ENCODE measurements around the gene GOLGA3. TPM values are rescaled to one million over a fixed set of nuclear protein-coding genes. Genes with fewer than 3 reads are reported as not detected.
"Not testable (repeated sequence)": the region's sequence is repeated elsewhere in the genome, so short reads cannot be mapped to it uniquely, and the experiment has no call there.

The GOLGA3 gene
- total RNA-seq, 2 experiments from 2014 or later: 31.5 to 34.0 TPM

DNA sequence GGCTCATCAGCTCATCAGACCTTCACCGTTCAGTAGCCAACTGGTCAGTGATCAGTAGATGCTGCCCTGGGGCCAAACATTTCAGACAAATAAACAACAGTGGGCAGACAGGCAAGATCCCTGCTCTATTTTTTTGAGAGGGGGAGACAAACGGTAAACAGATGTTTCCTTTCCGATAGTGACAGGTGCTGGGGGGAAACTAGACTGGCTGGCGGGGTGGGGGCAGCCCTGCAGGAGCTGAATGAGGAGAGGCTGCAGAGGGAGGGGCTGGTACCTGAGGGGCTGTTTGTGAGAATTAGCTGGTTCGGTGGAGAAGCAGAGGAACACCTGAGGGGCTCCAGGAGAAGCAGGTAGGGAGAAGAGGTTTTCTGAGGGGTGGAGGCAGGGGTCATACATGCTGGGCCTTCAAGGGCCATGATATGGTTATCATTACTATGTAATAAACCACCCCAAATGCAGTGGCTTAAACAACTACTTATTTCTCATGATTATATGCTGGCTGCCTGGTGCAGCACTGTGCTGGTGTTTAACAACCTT lies 8.2 kb upstream of the GOLGA3 start:
- no peaks in the 10 kb centered on the region for H3K27me3 Mint-ChIP-seq
- no peak for TF ChIP-seq CTCF (IDR thresholded peaks at IDR 0.05)
- intact Hi-C loops (cut with DNase I, micrococcal nuclease): no loop called here
- H3K9me3 ChIP-seq (ENCODE audit: control insufficient read depth in 1 of 2, insufficient read depth in 1 of 2, low read length in 2 of 2): no peaks in the 10 kb centered on the region
- no peak overlapping the region for H3K4me3 ChIP-seq (ENCODE audit: low read length)
- H3K4me1 Mint-ChIP-seq (ENCODE audit: low read depth): peaks cover 40% of the 10 kb centered on the region
- ATAC-seq (ENCODE audit: poor library complexity) (no peak), DNase-seq (no peak)
- no peaks in the 10 kb centered on the region for H3K27me3 ChIP-seq (ENCODE audit: control insufficient read depth in 1 of 2, insufficient read depth in 2 of 2, low read length in 2 of 2)
- peaks cover 19% of the 10 kb centered on the region for H3K36me3 ChIP-seq (ENCODE audit: insufficient read depth, low read length)
- H3K27ac ChIP-seq (ENCODE audit: low read depth in 1 of 2, low read length in 2 of 2): no peak overlapping the region
- POLR2A ChIA-PET: interaction anchor here (1.0 kb wide), 1 partner anchor 12 kb away, joined by 4 read pairs; no protein-coding TSS in a partner anchor
- H3K4me1 ChIP-seq (ENCODE audit: insufficient read depth, low read length): peaks cover 38% of the 10 kb centered on the region
- peaks cover 39% of the 10 kb centered on the region for H3K36me3 Mint-ChIP-seq (ENCODE audit: low read depth)
- H3K9me3 Mint-ChIP-seq: no peaks in the 10 kb centered on the region
- peak overlapping the region; percentile 79 for H3K4me3 Mint-ChIP-seq
- peak overlapping the region; percentile 87 for H3K27ac Mint-ChIP-seq
- CTCF ChIA-PET: no interaction called here

DNA sequence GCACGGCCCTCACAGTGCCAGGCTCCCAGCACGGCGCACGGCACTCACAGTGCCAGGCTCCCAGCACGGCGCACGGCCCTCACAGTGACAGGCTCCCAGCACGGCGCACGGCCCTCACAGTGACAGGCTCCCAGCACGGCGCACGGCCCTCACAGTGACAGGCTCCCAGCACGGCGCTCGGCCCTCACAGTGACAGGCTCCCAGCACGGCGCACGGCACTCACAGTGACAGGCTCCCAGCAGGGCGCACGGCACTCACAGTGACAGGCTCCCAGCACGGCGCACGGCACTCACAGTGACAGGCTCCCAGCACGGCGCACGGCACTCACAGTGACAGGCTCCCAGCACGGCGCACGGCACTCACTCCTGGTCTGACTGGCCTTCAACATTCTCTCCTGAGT lies 7.6 kb upstream of the GOLGA3 start:
- intact Hi-C loops (cut with DNase I, micrococcal nuclease); POLR2A ChIA-PET; H3K27ac ChIP-seq (ENCODE audit: low read depth in 1 of 2, low read length in 2 of 2); H3K9me3 Mint-ChIP-seq; H3K27me3 ChIP-seq (ENCODE audit: control insufficient read depth in 1 of 2, insufficient read depth in 2 of 2, low read length in 2 of 2); H3K27me3 Mint-ChIP-seq; H3K9me3 ChIP-seq (ENCODE audit: control insufficient read depth in 1 of 2, insufficient read depth in 1 of 2, low read length in 2 of 2); CTCF ChIA-PET; DNase-seq; ATAC-seq (ENCODE audit: poor library complexity): not testable (repeated sequence)
- Mint-ChIP-seq H3K36me3 (ENCODE audit: low read depth) (peaks cover 34% of the 10 kb centered on the region), H3K4me3 (peak overlapping the region; percentile 79), H3K4me1 (ENCODE audit: low read depth) (peaks cover 40% of the 10 kb centered on the region), H3K27ac (peak overlapping the region; percentile 87)
- Histone ChIP-seq H3K4me1 (ENCODE audit: insufficient read depth, low read length) (peaks cover 38% of the 10 kb centered on the region), H3K4me3 (ENCODE audit: low read length) (peak overlapping the region; percentile 14), H3K36me3 (ENCODE audit: insufficient read depth, low read length) (peaks cover 16% of the 10 kb centered on the region)

DNA sequence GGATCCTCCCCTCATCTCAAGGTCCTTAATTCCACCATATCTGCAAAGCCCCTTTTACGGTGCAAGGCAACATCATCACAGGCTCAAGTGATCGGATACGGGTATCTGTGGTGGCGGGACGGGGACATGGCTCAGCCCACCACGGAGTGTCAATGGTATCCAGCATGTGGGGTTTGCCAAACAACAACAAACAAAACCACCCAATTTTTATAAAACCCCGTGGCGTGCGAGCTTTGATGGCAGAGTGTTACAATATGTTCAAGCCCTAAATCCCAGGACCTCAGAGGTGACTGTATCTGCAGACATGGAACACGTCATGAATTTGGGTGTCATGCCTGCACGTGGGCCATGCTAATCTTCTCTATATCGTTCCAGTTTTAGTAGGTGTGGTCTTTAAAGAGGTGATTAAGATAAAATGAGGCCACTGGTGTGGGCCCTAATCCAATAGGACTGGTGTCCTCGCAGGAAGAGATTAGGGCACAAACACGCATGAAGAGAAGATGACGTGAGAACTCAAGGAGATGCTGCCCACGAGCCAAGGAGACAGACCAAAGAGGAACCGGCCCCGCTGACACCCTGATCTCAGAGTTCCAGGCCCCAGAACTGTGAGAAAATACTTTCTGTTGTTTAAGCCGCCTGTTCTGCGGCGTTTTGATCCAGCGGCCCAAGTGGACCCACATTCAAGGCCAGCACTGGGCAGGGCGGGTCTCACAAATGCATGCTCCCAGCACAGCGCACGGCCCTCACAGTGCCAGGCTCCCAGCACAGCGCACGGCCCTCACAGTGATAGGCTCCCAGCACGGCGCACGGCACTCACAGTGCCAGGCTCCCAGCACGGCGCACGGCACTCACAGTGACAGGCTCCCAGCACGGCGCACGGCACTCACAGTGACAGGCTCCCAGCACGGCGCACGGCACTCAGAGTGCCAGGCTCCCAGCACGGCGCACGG lies 6.7 kb upstream of the GOLGA3 start:
- Mint-ChIP-seq H3K9me3 (no peaks in the 10 kb centered on the region), H3K4me1 (ENCODE audit: low read depth) (peaks cover 40% of the 10 kb centered on the region), H3K4me3 (peak overlapping the region; percentile 82), H3K36me3 (ENCODE audit: low read depth) (peaks cover 29% of the 10 kb centered on the region), H3K27ac (peak overlapping the region; percentile 96), H3K27me3 (no peaks in the 10 kb centered on the region)
- POLR2A ChIA-PET: interaction anchor here (1.6 to 2.5 kb wide), 3 partner anchors 32 to 52 kb away, joined by 7 to 16 read pairs (median 9); partner anchors contain the start of gene CHFR
- CTCF ChIA-PET: interaction anchor here (0.6 to 1.5 kb wide), 2 partner anchors 15 to 69 kb away, joined by 3 to 4 read pairs; no protein-coding TSS in a partner anchor
- H3K4me1 ChIP-seq (ENCODE audit: insufficient read depth, low read length): peaks cover 38% of the 10 kb centered on the region
- no peak for TF ChIP-seq CTCF (IDR thresholded peaks at IDR 0.05)
- no peak overlapping the region for H3K4me3 ChIP-seq (ENCODE audit: low read length)
- H3K27me3 ChIP-seq (ENCODE audit: control insufficient read depth in 1 of 2, insufficient read depth in 2 of 2, low read length in 2 of 2): no peaks in the 10 kb centered on the region
- peaks cover 8% of the 10 kb centered on the region for H3K36me3 ChIP-seq (ENCODE audit: insufficient read depth, low read length)
- H3K27ac ChIP-seq (ENCODE audit: low read depth in 1 of 2, low read length in 2 of 2): peak overlapping the region in 1 of 2 donors; percentile 46
- intact Hi-C loops (cut with DNase I, micrococcal nuclease): loop anchor here in 1 of 2 experiments (2.0 kb wide), 1 partner anchor 69 kb away; no protein-coding TSS in a partner anchor
- ATAC-seq (ENCODE audit: poor library complexity) (no peak), DNase-seq (no peak)
- H3K9me3 ChIP-seq (ENCODE audit: control insufficient read depth in 1 of 2, insufficient read depth in 1 of 2, low read length in 2 of 2): no peaks in the 10 kb centered on the region

Measured in CD4-positive, alpha-beta T cell (primary cell).